HepG2 (cell line): Measurements from ENCODE around the gene MSI2. TPM values are rescaled to one million over a fixed set of nuclear protein-coding genes. Genes with fewer than 3 reads are reported as not detected.

ENCODE experiments used
- CHD4 ChIP-seq: fragments of 200-600 bp; sonication (generic); IDR thresholded peaks from 2 replicates; pipeline ENCODE4 v1.7.0; 2017; ENCODE audit warnings: mild to moderate bottlenecking, low read length, borderline replicate concordance
- ETV5 ChIP-seq: IDR thresholded peaks from 2 replicates; pipeline ENCODE4 v1.6.1; 2018; ENCODE audit warnings: missing biosample characterization, missing genetic modification reagents, inconsistent platforms, borderline replicate concordance
- FOSL2 ChIP-seq: sonication (generic); formaldehyde crosslinking; IDR thresholded peaks from 2 replicates; pipeline ENCODE4 v1.4.0; 2020; ENCODE audit warnings: missing genetic modification reagents
- JUND ChIP-seq: sonication (generic); formaldehyde crosslinking; IDR thresholded peaks from 2 replicates; pipeline ENCODE4 v1.8.0; 2022; ENCODE audit warnings: mild to moderate bottlenecking, missing genetic modification reagents
- MIER2 ChIP-seq: IDR thresholded peaks from 2 replicates; pipeline ENCODE4 v1.6.1; 2016; ENCODE audit warnings: missing biosample characterization, missing genetic modification reagents
- MYC ChIP-seq: sonication (generic); formaldehyde crosslinking; IDR thresholded peaks from 2 replicates; pipeline ENCODE4 v1.9.0; 2021; ENCODE audit warnings: missing genetic modification reagents, borderline replicate concordance
- NFYB ChIP-seq: sonication (generic); formaldehyde crosslinking; IDR thresholded peaks from 2 replicates; pipeline ENCODE4 v1.4.0; 2020; ENCODE audit warnings: missing genetic modification reagents
- PCBP1 ChIP-seq: fragments of 200-400 bp; formaldehyde crosslinking; IDR thresholded peaks from 2 replicates; pipeline ENCODE4 v1.6.1; 2017; ENCODE audit warnings: mild to moderate bottlenecking, low read depth, low read length, borderline replicate concordance
- PHB2 ChIP-seq: fragments of 450-650 bp; IDR thresholded peaks from 2 replicates; pipeline ENCODE4 v1.6.1; 2018; ENCODE audit not compliant: partially characterized antibody
- POLR2G ChIP-seq: fragments of 200-400 bp; formaldehyde crosslinking; IDR thresholded peaks from 2 replicates; pipeline ENCODE4 v1.6.1; 2018; ENCODE audit warnings: mild to moderate bottlenecking, low read depth, low read length, moderate library complexity
- SNRNP70 ChIP-seq: fragments of 200-400 bp; formaldehyde crosslinking; IDR thresholded peaks from 2 replicates; pipeline ENCODE4 v1.6.1; 2017; ENCODE audit warnings: mild to moderate bottlenecking, low read depth, low read length, moderate library complexity
- U2AF1 ChIP-seq: fragments of 200-400 bp; formaldehyde crosslinking; optimal IDR thresholded peaks from 2 replicates; pipeline ENCODE3; 2017; ENCODE audit warnings: mild to moderate bottlenecking, low read depth, low read length
- ZNF326 ChIP-seq: sonication (generic); formaldehyde crosslinking; IDR thresholded peaks from 2 replicates; pipeline ENCODE4 v1.4.0; 2020; ENCODE audit warnings: missing genetic modification reagents, borderline replicate concordance
- ZNF343 ChIP-seq: sonication (generic); formaldehyde crosslinking; IDR thresholded peaks from 2 replicates; pipeline ENCODE4 v1.4.0; 2020; ENCODE audit warnings: mild to moderate bottlenecking, missing genetic modification reagents
- ZNF720 ChIP-seq: sonication (generic); formaldehyde crosslinking; IDR thresholded peaks from 2 replicates; pipeline ENCODE4 v1.4.0; 2020; ENCODE audit warnings: missing genetic modification reagents
- polyA plus RNA-seq, 8 experiments: library from polyadenylated mRNA; depleted of rRNA in 3 of 8; stranded (reverse) in 7 of 8; unstranded in 1 of 8; fragments of >200 nt; fragmentation: Illumina TruSeq in 4 of 8; extraction: Trizol in 4 of 8; gene quantifications; 2 replicates each; pipeline versions ENCODE4 v1.2.1 to v1.2.3, GENCODE V29; 2011 to 2016; ENCODE audit warnings: low read depth in 4 of 8, missing spikeins in 1 of 8, mixed read lengths in 1 of 8; ENCODE audit not compliant: insufficient read depth in 1 of 8
- total RNA-seq, 5 experiments: library from RNA; depleted of rRNA; stranded (reverse); fragments of >200 nt; fragmentation: Illumina TruSeq; extraction: Trizol; gene quantifications; 2 replicates each; pipeline ENCODE4 v1.2.3, GENCODE V29; 2016; ENCODE audit warnings: low read depth in 1 of 5
- TF ChIP-seq, protein P1 (sequence below): sonication (generic); IDR thresholded peaks from 2 replicates; pipeline ENCODE4 v1.6.1; 2016; ENCODE audit warnings: low read depth, borderline replicate concordance
- TF ChIP-seq, protein P2 (sequence below): fragments of 450-650 bp; IDR thresholded peaks from 2 replicates; pipeline ENCODE4 v1.6.1; 2016
- TF ChIP-seq, protein P3 (sequence below): sonication (generic); formaldehyde crosslinking; IDR thresholded peaks from 2 replicates; pipeline ENCODE4 v1.4.0; 2020; ENCODE audit warnings: missing genetic modification reagents
- TF ChIP-seq, protein P4 (sequence below): sonication (generic); formaldehyde crosslinking; IDR thresholded peaks from 2 replicates; pipeline ENCODE4 v1.4.0; 2020; ENCODE audit warnings: mild to moderate bottlenecking, missing genetic modification reagents
- TF ChIP-seq, protein P5 (sequence below): sonication (generic); formaldehyde crosslinking; IDR thresholded peaks from 2 replicates; pipeline ENCODE4 v1.5.0; 2020; ENCODE audit warnings: missing genetic modification reagents
- TF ChIP-seq, protein P6 (sequence below): sonication (generic); formaldehyde crosslinking; IDR thresholded peaks from 2 replicates; pipeline ENCODE4 v1.5.0; 2020; ENCODE audit warnings: missing genetic modification reagents
- TF ChIP-seq, protein P7 (sequence below): sonication (generic); formaldehyde crosslinking; IDR thresholded peaks from 2 replicates; pipeline ENCODE4 v1.4.0; 2020; ENCODE audit warnings: mild to moderate bottlenecking, missing genetic modification reagents

MSI2 gene
- total and polyA plus RNA-seq, 2 of the 13 experiments (the other 11 are each of a cell fraction or from before 2014, with no cell fraction given), result 77.5 to 78.4 TPM

DNA sequence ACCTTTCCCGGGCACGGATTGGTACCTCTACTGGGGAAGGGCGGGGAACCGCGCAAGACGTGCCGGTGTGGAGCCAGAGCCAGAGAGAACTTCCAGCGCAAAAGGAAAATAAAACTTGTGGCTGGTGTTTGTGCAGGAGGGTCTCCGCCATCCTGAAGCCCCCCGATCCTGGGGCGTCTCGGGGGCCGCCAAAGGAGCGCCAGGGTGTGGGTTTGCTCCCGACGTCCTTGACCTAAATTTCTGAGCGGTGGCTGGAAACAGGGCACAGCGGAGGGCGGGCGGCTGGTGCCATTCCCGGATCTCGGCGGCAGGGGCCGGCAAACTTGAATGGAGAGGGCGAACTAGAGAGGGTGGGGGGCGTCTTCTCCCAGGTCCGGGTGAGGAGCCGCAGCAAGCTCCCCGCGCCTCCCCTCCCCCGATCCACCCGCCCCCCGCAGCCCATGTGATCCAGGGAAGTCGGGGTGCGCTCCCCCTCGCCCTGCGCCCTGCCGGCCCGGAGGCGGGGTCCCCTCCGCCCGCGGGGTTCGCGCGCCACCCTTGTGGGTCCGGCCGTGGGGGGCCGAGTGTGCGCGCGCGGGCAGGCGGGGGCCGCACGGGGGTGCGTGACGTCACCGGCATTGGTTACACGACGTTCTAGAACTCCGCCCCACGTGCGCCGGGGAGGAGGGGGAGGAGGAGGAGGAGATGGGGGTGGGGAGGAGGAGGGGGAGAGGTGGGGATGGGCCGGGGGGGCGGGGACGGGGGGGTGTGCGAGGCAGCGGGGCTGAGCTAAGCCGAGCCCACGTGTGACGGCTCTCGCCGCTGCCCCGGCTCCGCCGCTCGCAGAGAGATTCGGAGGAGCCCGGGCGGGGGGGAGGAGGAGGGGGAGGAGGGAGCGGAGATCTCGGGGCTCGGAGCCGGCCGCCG is at the start of gene MSI2 (continued):
- TF ChIP-seq, protein P1, sequence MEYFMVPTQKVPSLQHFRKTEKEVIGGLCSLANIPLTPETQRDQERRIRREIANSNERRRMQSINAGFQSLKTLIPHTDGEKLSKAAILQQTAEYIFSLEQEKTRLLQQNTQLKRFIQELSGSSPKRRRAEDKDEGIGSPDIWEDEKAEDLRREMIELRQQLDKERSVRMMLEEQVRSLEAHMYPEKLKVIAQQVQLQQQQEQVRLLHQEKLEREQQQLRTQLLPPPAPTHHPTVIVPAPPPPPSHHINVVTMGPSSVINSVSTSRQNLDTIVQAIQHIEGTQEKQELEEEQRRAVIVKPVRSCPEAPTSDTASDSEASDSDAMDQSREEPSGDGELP, result 0 out of 2 replicates have a peak, but pooled peaks have one; percentile 16
- peak; percentile 34; the same call in 1 of the 2 replicates for TF ChIP-seq POLR2G
- no peak for TF ChIP-seq JUND (CRISPR knock-in tag)
- TF ChIP-seq MYC (CRISPR knock-in tag), result peak; percentile 25; the same call in 1 of the 2 replicates
- TF ChIP-seq CHD4, result peak; percentile 33; the same call in 1 of the 2 replicates
- no peak for TF ChIP-seq PHB2
- no peak for TF ChIP-seq MIER2
- no peak for TF ChIP-seq ZNF326 (CRISPR knock-in tag)
- no peak for TF ChIP-seq NFYB (CRISPR knock-in tag)
- TF ChIP-seq FOSL2 (CRISPR knock-in tag), result no peak; the same call in none of the 2 replicates
- TF ChIP-seq, protein P2, sequence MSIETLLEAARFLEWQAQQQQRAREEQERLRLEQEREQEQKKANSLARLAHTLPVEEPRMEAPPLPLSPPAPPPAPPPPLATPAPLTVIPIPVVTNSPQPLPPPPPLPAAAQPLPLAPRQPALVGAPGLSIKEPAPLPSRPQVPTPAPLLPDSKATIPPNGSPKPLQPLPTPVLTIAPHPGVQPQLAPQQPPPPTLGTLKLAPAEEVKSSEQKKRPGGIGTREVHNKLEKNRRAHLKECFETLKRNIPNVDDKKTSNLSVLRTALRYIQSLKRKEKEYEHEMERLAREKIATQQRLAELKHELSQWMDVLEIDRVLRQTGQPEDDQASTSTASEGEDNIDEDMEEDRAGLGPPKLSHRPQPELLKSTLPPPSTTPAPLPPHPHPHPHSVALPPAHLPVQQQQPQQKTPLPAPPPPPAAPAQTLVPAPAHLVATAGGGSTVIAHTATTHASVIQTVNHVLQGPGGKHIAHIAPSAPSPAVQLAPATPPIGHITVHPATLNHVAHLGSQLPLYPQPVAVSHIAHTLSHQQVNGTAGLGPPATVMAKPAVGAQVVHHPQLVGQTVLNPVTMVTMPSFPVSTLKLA, result no peak
- TF ChIP-seq PCBP1, result peak; percentile 77
- TF ChIP-seq, protein P3, sequence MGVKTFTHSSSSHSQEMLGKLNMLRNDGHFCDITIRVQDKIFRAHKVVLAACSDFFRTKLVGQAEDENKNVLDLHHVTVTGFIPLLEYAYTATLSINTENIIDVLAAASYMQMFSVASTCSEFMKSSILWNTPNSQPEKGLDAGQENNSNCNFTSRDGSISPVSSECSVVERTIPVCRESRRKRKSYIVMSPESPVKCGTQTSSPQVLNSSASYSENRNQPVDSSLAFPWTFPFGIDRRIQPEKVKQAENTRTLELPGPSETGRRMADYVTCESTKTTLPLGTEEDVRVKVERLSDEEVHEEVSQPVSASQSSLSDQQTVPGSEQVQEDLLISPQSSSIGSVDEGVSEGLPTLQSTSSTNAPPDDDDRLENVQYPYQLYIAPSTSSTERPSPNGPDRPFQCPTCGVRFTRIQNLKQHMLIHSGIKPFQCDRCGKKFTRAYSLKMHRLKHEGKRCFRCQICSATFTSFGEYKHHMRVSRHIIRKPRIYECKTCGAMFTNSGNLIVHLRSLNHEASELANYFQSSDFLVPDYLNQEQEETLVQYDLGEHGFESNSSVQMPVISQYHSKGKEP (CRISPR knock-in tag), result no peak
- no peak for TF ChIP-seq ZNF343
- no peak for TF ChIP-seq SNRNP70
- no peak for TF ChIP-seq ZNF720
- no peak for TF ChIP-seq ETV5 (CRISPR knock-in tag)
- TF ChIP-seq, protein P4, sequence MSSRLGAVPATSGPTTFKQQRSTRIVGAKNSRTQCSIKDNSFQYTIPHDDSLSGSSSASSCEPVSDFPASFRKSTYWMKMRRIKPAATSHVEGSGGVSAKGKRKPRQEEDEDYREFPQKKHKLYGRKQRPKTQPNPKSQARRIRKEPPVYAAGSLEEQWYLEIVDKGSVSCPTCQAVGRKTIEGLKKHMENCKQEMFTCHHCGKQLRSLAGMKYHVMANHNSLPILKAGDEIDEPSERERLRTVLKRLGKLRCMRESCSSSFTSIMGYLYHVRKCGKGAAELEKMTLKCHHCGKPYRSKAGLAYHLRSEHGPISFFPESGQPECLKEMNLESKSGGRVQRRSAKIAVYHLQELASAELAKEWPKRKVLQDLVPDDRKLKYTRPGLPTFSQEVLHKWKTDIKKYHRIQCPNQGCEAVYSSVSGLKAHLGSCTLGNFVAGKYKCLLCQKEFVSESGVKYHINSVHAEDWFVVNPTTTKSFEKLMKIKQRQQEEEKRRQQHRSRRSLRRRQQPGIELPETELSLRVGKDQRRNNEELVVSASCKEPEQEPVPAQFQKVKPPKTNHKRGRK (CRISPR knock-in tag), result no peak
- TF ChIP-seq, protein P5, sequence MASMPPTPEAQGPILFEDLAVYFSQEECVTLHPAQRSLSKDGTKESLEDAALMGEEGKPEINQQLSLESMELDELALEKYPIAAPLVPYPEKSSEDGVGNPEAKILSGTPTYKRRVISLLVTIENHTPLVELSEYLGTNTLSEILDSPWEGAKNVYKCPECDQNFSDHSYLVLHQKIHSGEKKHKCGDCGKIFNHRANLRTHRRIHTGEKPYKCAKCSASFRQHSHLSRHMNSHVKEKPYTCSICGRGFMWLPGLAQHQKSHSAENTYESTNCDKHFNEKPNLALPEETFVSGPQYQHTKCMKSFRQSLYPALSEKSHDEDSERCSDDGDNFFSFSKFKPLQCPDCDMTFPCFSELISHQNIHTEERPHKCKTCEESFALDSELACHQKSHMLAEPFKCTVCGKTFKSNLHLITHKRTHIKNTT (CRISPR knock-in tag), result no peak
- TF ChIP-seq, protein P6, sequence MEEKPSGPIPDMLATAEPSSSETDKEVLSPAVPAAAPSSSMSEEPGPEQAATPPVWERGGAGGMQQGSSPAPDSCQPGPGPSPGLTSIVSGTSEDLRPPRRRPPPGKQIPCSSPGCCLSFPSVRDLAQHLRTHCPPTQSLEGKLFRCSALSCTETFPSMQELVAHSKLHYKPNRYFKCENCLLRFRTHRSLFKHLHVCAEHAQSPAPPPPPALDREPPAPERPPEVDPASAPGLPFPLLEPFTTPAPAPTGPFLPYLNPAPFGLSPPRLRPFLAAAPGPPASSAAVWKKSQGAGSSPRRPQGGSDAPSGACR (CRISPR knock-in tag), result no peak
- no peak for TF ChIP-seq U2AF1
- TF ChIP-seq, protein P7, sequence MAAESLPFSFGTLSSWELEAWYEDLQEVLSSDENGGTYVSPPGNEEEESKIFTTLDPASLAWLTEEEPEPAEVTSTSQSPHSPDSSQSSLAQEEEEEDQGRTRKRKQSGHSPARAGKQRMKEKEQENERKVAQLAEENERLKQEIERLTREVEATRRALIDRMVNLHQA (CRISPR knock-in tag), result no peak
